Fibroblast of the aortic adventitia (primary cell): Measurements from ENCODE around the gene RRBP1. TPM values are rescaled to one million over a fixed set of nuclear protein-coding genes. Genes with fewer than 3 reads are reported as not detected.

Experiments used
- DNase-seq: peaks from one replicate; pipeline ENCODE4 v3.0.0-alpha.2; 2010; ENCODE audit warnings: low read depth
- H3K4me3 ChIP-seq: 2 replicates; pipeline ENCODE4 v1.5.1; 2011; ENCODE audit warnings: low read depth, mild to moderate bottlenecking, control low read depth, low read length, moderate library complexity
- total RNA-seq: library from RNA; depleted of rRNA; stranded (reverse); fragments of >200 nt; gene quantifications from 2 replicates; pipeline ENCODE4 v1.2.3, GENCODE V29; 2012; ENCODE audit warnings: low replicate concordance
- TF ChIP-seq, protein P1 (sequence below): IDR thresholded peaks from 2 replicates; pipeline ENCODE4 v1.5.1; 2011; ENCODE audit warnings: mild to moderate bottlenecking, low read length, control low read depth, inconsistent platforms; ENCODE audit not compliant: insufficient read depth

The RRBP1 gene
- total RNA-seq, 1 donor = 95.5 TPM

DNA sequence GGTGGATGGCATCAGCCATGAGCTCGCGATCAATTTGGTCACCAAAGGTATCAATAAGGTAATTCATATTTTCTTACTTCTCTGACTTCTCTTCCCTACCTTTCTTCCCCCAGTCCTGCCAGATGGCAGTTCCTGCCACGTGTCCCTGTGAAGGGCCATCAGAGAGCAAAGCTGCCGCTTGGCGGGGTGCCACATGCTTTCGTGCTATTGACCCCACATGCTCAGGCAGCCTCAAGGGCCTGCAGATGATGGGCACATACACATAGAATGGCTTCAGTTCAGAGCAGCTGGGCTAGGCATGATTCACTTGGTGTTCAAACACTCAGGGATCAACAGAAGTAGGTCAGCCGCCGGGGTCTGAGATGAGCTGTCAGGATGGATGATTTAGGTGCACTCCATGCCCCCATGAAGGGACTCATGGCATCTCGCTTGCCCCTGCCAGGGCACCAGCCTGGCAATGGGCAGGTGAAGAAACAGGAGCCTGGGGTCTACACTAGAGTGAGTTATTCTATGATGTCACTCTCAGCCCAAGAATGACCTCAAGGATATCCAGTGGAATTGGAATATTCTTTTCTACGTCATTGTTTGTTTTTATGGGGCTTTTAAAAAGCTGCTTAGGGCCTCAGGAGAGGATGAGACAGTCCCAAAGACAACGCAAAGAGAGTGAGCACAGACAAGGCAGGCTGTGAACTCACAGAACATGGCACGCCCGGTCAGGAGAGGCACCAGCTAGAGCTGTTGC lies 43.2 kb upstream of the RRBP1 start:
- H3K4me3 ChIP-seq = no peak overlapping the region
- TF ChIP-seq, protein P1, sequence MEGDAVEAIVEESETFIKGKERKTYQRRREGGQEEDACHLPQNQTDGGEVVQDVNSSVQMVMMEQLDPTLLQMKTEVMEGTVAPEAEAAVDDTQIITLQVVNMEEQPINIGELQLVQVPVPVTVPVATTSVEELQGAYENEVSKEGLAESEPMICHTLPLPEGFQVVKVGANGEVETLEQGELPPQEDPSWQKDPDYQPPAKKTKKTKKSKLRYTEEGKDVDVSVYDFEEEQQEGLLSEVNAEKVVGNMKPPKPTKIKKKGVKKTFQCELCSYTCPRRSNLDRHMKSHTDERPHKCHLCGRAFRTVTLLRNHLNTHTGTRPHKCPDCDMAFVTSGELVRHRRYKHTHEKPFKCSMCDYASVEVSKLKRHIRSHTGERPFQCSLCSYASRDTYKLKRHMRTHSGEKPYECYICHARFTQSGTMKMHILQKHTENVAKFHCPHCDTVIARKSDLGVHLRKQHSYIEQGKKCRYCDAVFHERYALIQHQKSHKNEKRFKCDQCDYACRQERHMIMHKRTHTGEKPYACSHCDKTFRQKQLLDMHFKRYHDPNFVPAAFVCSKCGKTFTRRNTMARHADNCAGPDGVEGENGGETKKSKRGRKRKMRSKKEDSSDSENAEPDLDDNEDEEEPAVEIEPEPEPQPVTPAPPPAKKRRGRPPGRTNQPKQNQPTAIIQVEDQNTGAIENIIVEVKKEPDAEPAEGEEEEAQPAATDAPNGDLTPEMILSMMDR = no peak
- no peak for DNase-seq

DNA sequence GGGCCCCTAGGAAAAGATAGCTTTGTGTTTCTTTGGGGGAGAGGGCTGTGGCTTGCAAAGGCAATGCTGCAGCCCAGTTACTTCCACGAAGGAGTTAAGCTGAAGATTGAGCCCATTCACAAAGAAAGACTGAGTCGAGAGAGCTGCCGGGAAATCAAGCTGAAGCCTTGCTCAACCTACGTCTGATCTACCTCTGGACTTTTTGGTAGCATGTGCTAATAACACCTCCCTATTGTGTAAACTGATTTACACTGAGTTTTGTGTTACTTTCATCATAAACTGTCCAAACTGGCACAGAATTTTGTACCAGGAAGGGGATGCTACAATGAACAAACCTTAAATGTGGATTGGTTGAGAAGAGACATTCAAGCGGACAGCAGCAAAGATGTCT lies 41.3 kb upstream of the RRBP1 start:
- TF ChIP-seq, protein P1 = no peak
- DNase-seq = no peak

DNA sequence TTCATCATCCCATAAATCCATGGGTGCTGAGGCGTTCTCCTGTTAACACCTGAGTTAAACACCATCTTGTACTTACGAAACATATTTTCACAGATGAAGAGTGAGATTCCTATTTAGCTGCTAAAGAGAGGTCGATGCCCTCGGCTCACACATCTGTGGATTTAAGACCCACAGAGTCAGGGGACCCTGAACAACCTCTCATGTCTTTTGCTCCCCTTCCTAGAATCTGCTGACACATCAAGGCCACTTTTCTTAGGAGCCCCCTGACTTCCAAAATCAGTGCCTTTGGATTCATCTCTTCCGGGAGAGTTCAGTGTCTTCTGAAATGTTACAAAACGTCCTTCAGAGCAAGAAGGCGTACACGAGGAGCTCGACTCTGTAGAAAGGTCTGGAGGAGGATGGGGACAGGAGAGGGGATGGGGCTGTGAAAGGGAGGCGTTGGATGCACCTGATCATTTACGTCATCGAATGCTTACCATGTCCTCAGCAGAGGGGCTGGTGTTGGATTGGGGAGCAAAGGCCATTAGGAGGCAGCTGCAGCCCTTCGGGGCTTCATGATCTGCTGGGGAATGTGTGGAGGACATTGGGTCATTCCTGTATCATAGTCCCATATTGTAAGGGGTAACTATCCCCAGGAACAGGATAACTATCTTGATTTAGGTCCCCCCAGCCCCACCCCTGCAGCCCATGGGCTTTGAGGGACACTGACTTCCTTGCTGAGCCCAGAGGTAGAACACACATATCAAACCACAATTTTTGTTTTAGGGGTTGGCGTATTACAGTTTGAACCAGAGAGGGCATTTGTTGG lies 40.7 kb upstream of the RRBP1 start:
- H3K4me3 ChIP-seq = no peak overlapping the region
- DNase-seq = no peak
- TF ChIP-seq, protein P1 = no peak

More for the DNA sequence above, 41.3 kb upstream of the RRBP1 start:
- H3K4me3 ChIP-seq = no peak overlapping the region

- TF ChIP-seq, protein P1 = no peak
- no peak overlapping the region for H3K4me3 ChIP-seq
- DNase-seq = peak; percentile 5
These were observed 39.9 kb upstream of the RRBP1 start for GRCh38 chr20:17721802-17722486.

GRCh38 chr20:17720755-17721154 lies 38.7 kb upstream of the RRBP1 start:
- DNase-seq = no peak
- TF ChIP-seq, protein P1 = no peak
- H3K4me3 ChIP-seq = no peak overlapping the region

DNA sequence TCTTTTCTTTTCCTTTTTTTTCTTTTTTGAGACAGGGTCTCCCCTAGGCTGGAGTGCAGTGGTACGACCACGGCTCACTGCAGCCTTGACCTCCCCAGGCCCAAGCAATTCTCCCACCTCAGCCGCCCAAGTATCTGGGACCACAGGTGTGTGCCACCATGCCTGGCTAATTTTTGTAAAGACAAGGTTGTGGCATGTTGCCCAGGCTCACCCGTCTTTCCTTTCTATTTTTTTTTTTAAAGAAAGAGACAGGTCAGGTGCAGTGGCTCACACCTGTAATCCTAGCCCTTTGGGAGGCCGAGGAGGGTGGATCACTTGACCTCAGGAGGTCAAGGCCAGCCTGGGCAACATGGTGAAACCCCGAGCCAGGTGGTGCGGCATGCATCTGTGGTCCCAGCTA lies 34.3 kb upstream of the RRBP1 start:
- no peak for DNase-seq
- TF ChIP-seq, protein P1 = no peak
- H3K4me3 ChIP-seq = no peak overlapping the region
